ENCODE data around the gene NEDD8.
A peak's percentile ranks its signal among the peaks of the same experiment; 100 is the strongest.

NEDD8 gene

DNA sequence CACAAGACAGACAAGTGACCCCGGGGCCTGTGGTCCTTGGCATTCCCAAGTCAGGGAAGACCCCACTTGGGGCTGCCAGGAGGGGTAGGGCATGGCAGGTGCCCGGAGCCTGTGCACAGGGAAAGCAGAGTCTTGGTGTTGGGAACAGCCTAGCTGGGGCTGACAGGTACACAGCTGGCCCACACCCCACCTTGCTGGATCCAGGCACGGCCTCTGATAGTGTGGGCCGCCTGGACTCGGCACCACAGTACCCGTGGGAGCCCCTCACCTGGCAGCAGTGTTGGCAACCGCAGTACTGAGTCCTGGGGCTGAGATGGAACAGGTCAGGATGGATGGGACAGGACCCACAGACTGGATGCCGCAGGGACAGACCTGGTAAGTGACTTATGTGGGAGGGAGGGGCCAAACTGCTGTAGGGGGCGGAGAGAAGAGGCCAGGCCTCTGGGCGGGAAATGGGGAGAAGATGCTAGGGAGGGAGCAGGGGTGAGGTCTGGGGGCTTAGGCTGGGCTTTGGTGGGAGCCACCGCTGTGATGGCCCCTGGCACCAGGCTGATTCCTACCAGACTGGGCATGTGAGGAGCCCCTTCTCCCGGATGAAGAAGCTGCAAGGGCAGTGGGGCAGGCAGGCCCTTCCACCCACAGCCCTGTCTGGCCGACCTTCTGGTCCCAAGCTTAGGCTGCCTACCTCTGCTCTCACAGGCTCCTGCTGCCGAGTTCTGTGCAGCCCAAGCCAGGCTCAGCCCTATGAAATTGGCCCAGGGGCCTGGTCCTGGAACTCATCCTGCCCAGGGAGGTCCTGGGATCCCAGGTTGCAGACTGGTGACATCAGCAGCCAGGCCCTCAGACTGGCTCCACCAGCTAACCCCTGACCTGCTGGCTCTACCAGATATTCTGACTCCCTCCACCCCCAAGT lies 30.9 kb upstream of the NEDD8 start, which contains the start of gene TGM1:
Gene TGM1, minus strand, starts transcription at position 357 of the 913 bp plus-strand sequence. CDS start 825 bp downstream, outside the sequence.
- no peak for DNase-seq

DNA sequence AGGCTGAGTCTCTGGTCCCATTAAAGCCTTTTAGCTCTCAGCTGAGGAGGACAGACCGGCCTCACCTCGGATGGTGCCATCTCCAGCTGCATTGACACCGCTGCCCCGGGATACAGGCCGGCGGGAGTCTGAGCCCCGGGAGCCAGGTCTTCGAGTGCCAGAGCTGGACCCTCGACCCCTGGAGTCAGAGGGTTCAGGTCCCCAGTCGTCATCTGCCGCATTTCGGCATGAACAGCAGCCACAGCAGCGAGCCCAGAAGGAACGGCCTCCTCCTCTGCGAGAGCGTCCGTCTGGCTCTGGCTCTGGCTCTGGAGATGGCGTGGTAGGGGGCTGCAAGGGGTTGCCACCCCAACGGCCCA lies 29.8 kb upstream of the NEDD8 start:
- DNase-seq: no peak

DNA sequence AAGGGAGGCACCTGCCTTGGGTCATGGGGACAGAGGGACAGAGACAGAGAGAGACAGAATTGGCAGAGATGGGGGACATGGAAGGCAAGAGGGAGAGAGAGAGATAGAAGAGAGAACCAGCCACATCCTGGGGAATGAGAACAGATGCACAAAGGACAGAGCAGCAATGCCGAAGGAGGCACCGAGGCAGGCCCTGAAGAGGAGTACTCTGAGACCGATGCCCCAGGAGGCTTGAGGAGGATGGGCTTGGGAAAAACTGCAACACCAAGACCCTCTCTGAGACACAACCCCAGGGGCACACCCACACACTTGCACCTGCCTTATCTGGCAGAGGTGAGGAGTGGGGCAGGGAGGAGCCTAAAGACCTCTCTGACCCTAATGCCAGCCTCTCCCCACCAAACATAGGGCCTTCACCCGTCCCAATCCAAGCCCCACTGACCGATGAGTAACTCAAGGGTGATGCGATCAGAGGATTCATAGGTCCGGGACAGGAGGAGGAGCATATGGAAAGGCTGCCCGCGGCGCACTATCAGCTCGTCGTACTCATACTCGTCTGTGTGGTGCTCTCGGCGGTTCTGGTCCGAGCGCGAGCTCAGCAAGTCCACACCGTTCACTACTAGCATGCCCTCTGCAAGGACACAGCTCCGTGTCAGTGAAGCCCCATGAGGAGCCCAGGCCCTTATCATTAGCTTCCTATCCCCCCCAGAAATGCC lies 29.2 kb upstream of the NEDD8 start:
- no peak for DNase-seq

DNA sequence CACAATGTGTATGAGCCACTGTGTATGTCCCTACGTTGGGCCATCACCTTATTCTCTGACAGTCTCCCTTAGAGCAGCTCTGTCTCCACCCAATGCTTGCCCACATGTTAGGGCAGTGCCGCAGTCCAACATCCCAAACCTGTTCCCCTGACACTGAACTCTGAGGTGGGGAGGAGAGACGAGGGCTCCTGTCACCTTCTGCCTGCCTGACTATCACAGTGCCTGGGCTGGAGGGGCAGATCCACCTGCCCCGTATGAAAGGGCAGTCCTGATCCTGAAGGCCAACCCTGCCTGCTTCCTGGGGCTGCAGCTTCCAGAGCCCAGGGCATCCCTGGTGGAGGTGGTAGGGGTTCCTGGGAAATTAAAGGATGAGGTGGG lies 28.6 kb upstream of the NEDD8 start:
- no peak for DNase-seq

DNA sequence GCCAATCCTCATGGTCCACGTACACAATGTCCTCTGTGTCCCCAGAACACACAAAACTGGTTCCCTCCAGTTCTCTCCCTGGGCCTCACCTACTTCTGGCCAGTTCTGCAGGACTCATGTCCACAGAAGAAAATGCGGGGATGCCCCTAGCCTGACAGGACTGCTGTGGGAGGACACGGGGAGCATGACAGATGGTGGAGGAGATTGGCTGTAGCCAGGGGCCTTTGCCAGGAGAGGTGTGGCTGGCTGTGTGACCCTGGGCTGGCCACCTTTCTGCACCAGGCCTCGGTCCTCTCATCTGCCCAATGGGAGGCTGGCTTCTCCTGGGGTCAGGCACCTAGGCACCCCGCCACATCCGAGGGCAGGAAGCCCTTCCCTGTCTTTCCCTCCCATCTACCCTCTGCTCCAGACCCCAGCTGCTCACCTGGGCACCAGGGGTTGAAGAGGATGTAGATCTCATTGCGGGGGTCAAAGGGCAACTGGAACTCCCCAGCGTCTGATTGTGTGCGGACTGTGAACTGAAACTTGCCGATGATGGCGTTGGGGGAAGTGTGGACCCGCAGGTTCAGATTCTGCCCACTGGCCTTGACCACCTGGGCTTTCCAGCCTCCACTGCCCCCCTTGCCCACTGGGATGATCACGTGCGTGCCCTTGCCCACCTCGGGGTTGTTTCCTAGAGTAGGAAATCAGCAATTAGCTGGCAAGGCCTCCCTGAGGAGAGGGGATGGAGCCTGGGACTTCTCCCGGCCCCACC lies 28.0 kb upstream of the NEDD8 start:
- DNase-seq: no peak

DNA sequence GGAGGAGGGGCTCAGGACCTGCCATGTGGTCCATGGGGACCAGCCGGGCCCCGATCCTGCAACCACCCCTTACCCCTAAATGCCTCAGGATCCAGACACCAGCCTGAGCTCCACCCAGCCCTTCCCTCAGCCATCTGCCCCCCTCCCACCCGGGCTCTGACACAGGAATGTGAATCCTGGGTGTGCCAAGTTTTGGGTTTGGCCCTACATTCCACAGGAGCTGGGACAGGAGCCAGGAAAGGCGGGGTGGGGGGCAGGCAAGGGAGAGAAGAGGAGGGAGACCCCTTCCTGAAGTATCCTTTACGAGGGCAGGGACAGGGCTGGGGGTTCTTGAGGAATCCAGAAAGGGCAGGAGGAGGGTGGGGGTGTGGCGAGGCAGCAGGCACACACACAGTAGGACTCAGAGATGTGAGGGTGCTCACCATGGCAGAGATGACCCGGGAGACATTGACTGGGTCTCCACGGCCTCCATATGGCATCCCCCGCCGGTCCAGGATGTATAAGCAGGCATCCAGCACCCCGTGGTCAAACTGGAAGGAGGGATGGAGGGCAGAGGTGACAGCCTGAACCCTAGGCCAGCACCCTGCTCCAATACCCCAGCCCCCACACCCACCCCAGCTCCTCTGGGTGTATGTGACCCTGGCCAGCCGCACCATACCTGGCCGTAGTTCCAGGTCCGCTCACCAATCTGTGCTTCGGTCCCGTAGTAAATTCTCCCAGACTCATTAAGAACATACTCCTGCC lies 27.3 kb upstream of the NEDD8 start:
- DNase-seq: no peak

DNA sequence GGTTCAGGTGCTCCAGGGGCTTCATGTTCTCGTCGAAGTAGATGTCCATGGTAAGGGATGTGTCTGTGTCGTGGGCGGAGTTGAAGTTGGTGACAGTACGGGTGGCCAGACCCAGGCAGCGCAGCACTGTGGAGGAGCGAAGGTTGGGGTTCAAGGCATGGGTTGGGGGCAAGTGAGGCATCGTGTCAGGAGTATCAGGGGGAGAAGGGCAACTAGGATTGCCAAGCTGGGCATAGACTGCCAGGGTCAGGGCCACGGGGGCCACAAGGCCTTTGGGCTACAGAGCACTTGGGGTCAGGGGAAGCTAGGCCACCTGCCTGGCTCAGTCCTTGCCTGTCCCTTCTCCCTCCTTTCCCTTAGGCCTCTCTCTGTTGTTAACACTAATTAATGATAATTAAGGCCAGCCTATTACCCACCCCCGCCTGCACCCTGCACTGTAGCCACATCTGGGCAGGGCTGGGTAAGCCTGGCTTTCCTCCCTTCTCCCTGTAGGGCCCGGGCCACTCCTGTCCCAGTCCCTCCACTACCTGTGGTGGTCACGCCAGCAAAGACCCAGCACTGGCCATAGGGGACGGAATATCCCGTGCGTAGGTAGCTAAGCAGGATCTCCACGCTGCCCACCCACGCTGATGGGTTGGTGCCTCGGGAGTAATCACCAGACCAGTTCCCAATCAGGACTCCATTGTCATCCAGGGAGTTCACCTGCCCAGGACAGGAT lies 26.5 kb upstream of the NEDD8 start:
- no peak for DNase-seq

DNA sequence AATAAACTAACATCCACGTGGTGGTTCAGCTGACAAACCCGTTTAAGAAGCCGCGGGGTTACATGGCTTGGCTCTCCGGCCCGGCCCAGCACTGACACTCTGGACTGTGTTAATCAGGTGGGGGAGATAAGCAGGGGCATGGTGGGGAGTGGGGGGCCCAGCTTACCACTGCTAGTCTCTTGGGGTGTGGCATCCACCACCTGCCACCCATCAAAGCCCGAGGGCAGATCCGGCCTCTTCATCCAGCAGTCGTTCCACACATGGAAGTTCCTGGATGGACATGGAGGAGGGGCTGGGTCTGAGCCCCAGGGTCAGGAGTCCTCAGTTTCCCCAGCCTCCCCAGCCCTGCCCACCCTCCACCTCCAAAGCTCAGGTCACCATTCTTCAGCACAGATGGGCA lies 26.0 kb upstream of the NEDD8 start:
- no peak for DNase-seq

DNA sequence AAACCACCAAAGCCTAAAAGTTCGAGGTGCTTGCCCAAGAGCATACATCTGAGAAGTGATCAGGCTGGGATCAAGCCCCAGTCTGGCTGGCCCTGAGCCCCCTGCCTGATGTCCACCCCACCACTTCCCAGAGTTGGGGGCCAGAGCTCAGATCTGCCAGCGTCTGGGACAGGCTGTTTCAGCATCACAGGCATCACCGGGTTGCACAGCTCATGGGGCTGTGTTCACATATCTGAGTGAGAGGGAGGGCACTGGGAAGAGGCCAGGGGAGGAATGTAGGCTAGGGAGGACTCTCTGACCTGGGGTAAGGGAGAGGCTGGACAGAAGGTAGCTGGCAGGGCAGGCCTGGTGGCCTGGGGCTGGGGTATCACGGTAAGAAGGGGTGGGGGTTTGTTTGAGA lies 24.8 kb upstream of the NEDD8 start:
- DNase-seq: no peak

DNA sequence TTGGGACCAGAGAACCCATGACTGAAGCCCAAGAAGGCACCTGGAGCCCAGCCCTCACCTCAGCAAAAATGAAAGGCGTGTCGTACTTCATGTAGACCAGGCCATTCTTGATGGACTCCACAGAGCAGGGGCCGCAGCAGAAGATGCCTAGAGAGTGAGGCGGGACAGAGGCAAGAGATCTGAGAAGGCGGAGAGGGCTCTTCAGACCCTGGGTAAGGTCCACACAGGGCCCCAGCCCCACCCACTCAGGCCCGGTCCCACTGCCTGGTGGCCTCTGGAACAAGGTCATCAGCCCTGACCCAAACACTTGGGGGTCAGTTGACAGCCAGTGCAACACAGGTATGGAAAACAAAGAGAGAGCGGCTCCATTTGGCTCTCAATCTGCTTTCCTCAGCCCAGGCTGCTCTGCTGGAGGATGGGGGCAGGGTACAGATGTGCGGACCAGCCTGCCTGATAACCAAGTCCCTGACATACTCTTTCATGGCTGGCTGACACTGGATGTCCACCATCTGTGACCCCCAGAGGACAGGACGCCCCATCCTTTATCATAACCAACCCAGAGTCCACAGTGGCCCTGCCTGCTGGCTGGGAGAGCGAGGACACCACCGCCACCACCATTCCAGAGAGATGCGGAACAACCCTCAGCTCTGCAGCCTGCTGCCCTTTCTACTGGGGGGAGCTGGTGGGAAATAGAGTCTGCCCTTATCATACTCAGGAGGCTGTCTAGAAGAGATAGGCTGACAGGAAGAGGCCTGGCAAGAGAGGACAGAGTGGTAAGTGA lies 24.0 kb upstream of the NEDD8 start:
- no peak for DNase-seq

DNA sequence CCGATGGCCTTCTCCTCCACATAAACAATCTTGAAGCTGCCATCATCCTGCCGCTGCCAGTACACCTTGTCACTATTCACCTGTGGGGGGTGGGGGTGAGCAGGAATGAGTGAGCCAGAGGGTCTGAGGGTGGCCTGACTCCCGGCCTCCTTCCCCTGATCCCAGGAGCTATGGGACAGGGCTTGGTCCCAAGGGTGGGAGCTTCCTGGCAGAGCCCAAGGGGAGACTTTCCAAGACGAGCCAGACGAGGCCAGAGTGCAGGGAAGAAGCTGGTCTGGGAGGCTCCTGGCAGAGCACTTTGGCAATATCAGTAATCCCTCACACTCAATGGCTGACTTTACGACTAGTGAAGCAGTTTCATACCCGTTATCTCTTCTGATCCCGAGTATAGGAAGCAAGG lies 23.3 kb upstream of the NEDD8 start:
- no peak for DNase-seq

DNA sequence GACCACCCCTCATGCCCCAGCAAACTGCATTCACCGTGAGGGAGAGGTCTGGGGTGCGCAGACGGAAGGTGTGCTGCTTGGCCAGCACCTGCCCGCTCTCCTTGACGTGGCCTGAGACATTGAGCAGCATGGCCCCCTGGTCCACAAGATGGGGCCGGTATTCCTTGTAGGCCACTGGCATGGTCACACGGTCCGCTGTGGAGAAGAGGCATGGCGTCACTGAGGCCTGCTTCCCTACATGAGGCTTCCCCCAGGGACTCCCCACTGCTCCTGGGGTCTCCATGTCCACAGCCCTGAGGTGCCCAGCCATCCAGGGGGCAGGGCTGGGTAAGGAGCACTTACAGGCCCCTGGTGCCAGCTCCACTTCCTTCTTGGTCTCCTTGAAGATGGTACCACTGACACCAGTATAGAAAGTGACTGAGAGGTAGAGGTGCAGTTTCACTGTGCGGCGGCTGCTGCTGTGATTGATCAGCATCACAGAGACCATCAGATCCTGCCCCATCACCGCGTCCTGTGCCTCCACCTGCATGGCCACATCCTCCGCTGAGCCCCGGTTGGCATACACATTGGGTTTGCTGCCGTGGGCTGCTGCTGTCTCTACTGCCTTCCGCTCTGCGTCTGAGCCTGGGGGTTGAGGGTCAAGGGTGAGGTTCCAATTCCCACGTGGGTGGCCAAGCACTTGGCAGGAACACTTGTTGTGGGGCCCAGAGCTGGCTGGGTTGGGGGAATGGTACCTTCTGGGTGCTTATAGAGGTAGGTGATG lies 22.6 kb upstream of the NEDD8 start:
- no peak for DNase-seq

DNA sequence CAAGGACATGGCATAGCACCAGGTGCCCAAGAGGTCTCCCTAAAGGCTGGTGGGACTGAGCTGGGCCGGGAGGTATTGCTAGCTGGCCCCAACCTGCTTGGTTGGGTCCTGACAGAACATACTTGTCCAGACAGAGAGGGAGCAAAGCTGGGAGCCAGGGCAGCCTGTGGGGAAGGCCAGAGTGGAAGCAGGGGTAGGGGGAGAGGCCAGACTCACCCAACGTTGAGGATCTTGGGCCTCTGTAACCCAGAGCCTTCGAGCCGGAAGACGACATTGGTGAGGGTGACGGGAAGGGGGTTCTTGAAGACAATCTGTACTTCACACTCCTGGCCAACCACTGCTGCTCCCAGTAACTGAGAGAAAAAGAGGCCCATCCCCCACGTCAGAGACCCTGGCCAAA lies 21.8 kb upstream of the NEDD8 start:
- DNase-seq: no peak

DNA sequence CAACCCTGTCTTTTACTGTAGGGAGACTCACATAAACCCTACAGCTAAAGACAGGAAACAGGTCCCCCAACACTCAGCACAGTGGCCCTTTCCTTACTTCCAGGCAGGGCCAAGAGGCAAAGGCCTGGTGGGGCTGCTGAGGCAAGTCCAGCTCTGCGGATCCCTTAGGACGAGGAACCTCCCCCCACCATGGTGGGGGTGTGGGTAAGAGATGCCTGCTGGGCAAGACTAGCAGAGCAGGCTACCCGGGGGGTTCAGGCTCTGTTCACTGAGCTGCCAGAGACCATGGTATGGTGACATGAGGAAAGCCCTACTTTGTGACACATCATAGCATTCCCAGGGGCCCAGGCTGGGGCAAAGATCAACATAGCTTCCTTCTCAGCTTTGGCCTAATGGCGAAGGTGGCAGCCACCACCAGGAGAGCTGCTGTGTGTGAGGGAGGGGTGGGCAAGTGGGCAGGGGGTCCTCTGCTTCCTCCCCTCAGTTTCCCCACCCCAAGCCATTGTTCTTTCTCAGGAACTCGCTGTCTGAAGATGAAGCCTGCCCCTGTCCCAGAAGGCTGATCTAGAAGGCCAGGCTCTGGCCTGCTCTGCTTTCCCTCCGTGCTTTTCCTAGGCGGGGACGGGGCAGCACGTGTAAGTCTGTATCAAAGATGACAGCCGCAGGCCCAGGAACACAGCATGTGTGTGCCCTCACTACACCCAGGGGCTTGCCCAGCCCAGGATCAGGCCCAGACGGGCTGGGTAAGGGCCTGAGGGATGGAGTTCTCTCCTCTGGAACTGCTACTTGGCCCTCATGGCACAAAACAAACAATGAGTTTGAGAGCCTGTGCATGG lies 20.3 kb upstream of the NEDD8 start:
- no peak for DNase-seq

DNA sequence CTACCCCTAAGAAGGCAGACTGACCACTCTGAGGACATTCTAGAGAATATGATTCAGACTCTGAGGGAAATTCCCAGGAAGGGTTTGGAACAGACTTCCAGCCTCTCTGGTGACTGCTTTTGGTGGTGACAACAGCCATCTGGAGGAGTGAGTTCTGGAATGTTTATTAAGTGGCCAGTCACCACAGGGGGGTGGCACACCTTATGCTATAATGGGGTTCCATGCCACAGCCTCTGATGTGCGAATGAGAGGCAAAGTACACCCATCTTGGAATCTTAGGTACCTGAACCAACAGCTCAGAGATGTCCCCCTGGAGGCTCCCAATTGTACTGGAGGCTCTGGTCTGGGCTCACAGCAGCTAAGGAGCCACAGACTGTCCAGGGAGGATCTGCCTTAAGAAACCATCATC lies 19.7 kb upstream of the NEDD8 start:
- no peak for DNase-seq

DNA sequence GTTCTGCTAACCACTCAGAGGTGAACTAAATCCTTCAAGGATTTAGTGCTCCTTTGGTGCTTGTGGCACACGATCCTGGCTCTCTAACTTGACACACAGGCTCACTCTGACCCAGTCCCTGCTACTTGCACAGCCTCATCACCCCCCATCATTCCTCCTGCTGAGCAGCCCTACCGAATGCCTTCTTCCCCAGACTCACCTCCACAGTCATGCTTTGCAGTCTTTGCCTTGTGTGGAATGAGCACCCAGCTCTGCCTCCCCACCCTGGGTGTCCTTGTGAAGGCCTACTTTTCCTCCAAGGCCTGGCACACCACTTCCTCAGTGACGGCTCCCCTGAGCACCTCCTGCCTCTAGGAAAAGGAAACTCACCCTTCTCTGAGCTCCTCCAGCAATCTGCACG lies 18.2 kb upstream of the NEDD8 start:
- DNase-seq: no peak

DNA sequence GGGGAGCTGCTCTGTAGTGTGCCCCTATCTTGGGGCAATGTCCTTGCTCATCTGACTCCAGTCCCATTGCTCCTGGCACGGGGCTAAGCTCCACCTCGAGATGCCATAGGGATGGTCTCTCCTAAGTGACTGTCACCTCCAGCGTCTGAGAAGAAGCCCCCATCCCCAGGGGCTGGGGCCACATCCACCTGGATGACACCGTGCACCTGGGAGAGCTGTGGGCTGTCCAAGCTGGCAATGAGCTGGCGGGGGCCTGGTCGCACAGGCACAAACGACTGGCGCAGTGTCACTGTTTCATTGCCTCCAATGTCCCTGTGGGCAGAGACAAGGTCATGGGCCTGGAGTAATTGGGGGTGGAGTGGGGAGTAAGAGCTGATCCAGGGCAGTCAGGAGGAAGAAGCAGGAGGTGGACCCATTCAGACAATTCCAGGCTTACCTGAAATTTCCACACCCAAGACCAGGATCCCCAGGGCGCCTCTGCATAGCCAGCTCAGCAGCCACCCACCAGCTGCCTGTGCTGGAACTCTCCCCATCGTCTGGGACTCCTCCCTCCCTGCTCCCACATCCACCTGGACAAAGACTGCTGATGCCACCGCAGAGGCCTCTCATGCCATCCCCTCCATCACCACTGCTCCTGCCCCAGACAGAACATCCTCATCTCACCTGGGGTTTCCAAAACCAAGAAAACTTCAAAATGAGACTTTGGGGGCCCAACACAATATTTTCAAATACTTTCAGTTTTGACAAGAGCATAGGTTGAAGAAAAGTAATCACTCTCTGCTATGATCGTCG lies 17.3 kb upstream of the NEDD8 start:
- DNase-seq: no peak

DNA sequence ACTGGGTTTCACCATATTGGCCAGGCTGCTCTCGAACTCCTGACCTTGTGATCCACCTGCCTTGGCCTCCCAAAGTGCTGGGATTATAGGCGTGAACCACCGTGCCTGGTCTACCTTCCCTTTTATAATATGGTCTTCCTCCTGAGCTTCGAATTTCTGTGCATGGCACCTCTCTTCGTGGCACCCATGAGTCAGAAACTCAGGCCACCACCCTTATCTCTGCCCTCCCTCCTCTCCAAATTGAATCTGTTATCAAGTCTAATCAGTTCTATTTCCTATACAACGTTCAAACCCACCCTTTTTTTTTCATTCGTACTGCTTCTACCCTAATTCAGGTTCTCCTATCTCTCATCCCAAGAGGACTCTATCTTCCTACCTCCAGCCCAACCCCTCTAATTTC lies 15.3 kb upstream of the NEDD8 start:
- no peak for DNase-seq

DNA sequence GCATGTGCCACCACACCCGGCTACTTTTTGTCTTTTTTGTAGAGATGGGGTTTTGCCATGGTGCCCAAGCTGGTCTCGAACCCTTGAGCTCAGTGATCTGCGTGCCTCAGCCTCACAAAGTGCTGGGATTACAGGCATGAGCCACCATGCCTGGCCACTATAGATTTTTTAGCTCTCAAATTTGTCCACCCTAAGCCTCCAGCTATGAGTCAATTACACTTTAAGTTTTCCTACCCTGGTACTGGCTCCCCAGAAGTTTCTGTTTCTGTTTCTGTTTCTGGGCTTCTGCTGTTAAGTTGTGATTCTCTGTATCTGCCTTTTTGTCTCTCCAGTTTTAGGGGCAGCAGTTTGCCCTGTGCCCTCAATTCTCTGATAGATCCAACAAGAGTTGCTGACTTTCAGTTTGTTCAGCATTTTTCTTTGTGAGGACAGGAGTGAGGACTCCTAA lies 14.6 kb upstream of the NEDD8 start:
- DNase-seq: peak in 1 of 2 donors; percentile 76
